HEK293T (cell line): ENCODE results near the gene MYLK.

Experiments used
- BHLHE40 ChIP-seq: fragments of 450-650 bp; IDR thresholded peaks from 2 replicates; pipeline ENCODE4 v1.6.1; 2016; ENCODE audit warnings: mild to moderate bottlenecking, moderate library complexity, borderline replicate concordance
- ELF4 ChIP-seq: fragments of 450-650 bp; IDR thresholded peaks from 2 replicates; pipeline ENCODE4 v1.6.1; 2017; ENCODE audit warnings: antibody characterized with exemption
- FOXA1 ChIP-seq: fragments of 450-650 bp; IDR thresholded peaks from 2 replicates; pipeline ENCODE4 v1.6.1; 2016; ENCODE audit warnings: mild to moderate bottlenecking
- FOXK2 ChIP-seq: fragments of 450-650 bp; IDR thresholded peaks from 2 replicates; pipeline ENCODE4 v1.6.1; 2016; ENCODE audit warnings: mild to moderate bottlenecking
- FOXM1 ChIP-seq: fragments of 450-650 bp; IDR thresholded peaks from 2 replicates; pipeline ENCODE4 v1.6.1; 2017; ENCODE audit warnings: mild to moderate bottlenecking, borderline replicate concordance
- HDGF ChIP-seq: fragments of 450-650 bp; IDR thresholded peaks from 2 replicates; pipeline ENCODE4 v1.6.1; 2017; ENCODE audit warnings: antibody characterized with exemption, borderline replicate concordance
- L3MBTL2 ChIP-seq: fragments of 450-650 bp; conservative IDR thresholded peaks from 2 replicates; pipeline ENCODE4 v1.6.1; 2016; ENCODE audit warnings: mild to moderate bottlenecking
- NFRKB ChIP-seq: fragments of 450-650 bp; IDR thresholded peaks from 2 replicates; pipeline ENCODE4 v1.6.1; 2016; ENCODE audit warnings: mild to moderate bottlenecking, moderate library complexity
- SP1 ChIP-seq: fragments of 450-650 bp; IDR thresholded peaks from 2 replicates; pipeline ENCODE4 v1.6.1; 2017
- TARDBP ChIP-seq: fragments of 450-650 bp; IDR thresholded peaks from 2 replicates; pipeline ENCODE4 v1.6.1; 2016
- ZNF384 ChIP-seq: fragments of 450-650 bp; IDR thresholded peaks from 2 replicates; pipeline ENCODE4 v1.6.1; 2016

GRCh38 chr3:123842711-123843110 is 41.4 kb downstream of the MYLK start:
- TF ChIP-seq BHLHE40 (no peak), ELF4 (no peak), FOXM1 (no peak), SP1 (no peak), NFRKB (no peak), HDGF (no peak), FOXK2 (no peak), L3MBTL2 (no peak), TARDBP (no peak), ZNF384 (no peak), FOXA1 (no peak)
